Cardiac muscle cell (in vitro differentiated cells and primary cell): ENCODE measurements around the gene ITGB8. TPM values are rescaled to one million over a fixed set of nuclear protein-coding genes. Genes with fewer than 3 reads are reported as not detected.

Experiments
- DNase-seq, 2 donors: peaks; one replicate each; pipeline versions ENCODE4 v3.0.0 to v3.0.0-alpha.2; 2010 to 2017; ENCODE audit warnings: low read depth in 1 of 2, low spot score in 1 of 2
- H3K27ac ChIP-seq: fragments of 200-600 bp; sonication (generic); 2 replicates; pipeline ENCODE4 v1.5.1; 2016
- H3K27me3 ChIP-seq: fragments of 200-600 bp; sonication (generic); 2 replicates; pipeline ENCODE4 v1.6.0; 2016; ENCODE audit warnings: control low read depth
- H3K36me3 ChIP-seq: fragments of 200-600 bp; sonication (generic); 2 replicates; pipeline ENCODE4 v1.5.1; 2016; ENCODE audit warnings: control low read depth
- H3K4me1 ChIP-seq: fragments of 200-600 bp; sonication (generic); 2 replicates; pipeline ENCODE4 v1.8.1; 2017; ENCODE audit warnings: low read depth, mild to moderate bottlenecking, mixed run types
- H3K4me3 ChIP-seq: fragments of 200-600 bp; sonication (generic); 2 replicates; pipeline ENCODE4 v1.5.1; 2016; ENCODE audit warnings: mild to moderate bottlenecking
- H3K9me3 ChIP-seq: fragments of 200-600 bp; sonication (generic); 2 replicates; pipeline ENCODE4 v1.5.1; 2017; ENCODE audit warnings: low read depth, mild to moderate bottlenecking, control low read depth
- polyA plus RNA-seq: library from polyadenylated mRNA; unstranded; fragments of >200 nt; fragmentation: Nextera tagmentation; extraction: Ambion mirVana; gene quantifications from 2 replicates; pipeline ENCODE4 v1.2.1, GENCODE V29; 2016
- total RNA-seq: library from RNA; depleted of rRNA; stranded (reverse); fragments of >200 nt; gene quantifications from 2 replicates; pipeline ENCODE4 v1.2.3, GENCODE V29; 2016
- TF ChIP-seq, protein P1 (sequence below): IDR thresholded peaks from 2 replicates; pipeline ENCODE4 v1.5.1; 2012; ENCODE audit warnings: low read depth, mild to moderate bottlenecking, low read length

Gene ITGB8
- total and polyA plus RNA-seq, 2 experiments from 2014 or later: 0.34 to 2.0 TPM

GRCh38 chr7:20394284-20394683, 63.6 kb downstream of the ITGB8 start:
- DNase-seq: no peak
- H3K4me1 ChIP-seq: no peaks in the 10 kb centered on the region
- TF ChIP-seq, protein P1, sequence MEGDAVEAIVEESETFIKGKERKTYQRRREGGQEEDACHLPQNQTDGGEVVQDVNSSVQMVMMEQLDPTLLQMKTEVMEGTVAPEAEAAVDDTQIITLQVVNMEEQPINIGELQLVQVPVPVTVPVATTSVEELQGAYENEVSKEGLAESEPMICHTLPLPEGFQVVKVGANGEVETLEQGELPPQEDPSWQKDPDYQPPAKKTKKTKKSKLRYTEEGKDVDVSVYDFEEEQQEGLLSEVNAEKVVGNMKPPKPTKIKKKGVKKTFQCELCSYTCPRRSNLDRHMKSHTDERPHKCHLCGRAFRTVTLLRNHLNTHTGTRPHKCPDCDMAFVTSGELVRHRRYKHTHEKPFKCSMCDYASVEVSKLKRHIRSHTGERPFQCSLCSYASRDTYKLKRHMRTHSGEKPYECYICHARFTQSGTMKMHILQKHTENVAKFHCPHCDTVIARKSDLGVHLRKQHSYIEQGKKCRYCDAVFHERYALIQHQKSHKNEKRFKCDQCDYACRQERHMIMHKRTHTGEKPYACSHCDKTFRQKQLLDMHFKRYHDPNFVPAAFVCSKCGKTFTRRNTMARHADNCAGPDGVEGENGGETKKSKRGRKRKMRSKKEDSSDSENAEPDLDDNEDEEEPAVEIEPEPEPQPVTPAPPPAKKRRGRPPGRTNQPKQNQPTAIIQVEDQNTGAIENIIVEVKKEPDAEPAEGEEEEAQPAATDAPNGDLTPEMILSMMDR: no peak

GRCh38 chr7:20395104-20395503, 64.4 kb downstream of the ITGB8 start:
- Histone ChIP-seq H3K27me3 (no peaks in the 10 kb centered on the region), H3K36me3 (no peaks in the 10 kb centered on the region), H3K27ac (no peak overlapping the region), H3K4me3 (no peak overlapping the region), H3K9me3 (no peaks in the 10 kb centered on the region), H3K4me1 (no peaks in the 10 kb centered on the region)
- peak in 1 of 2 donors; percentile 44 for DNase-seq
- TF ChIP-seq, protein P1: no peak

More at GRCh38 chr7:20394284-20394683, 63.6 kb downstream of the ITGB8 start:
- Histone ChIP-seq H3K27me3 (no peaks in the 10 kb centered on the region), H3K9me3 (no peaks in the 10 kb centered on the region), H3K27ac (no peak overlapping the region), H3K4me3 (no peak overlapping the region), H3K36me3 (no peaks in the 10 kb centered on the region)

DNA sequence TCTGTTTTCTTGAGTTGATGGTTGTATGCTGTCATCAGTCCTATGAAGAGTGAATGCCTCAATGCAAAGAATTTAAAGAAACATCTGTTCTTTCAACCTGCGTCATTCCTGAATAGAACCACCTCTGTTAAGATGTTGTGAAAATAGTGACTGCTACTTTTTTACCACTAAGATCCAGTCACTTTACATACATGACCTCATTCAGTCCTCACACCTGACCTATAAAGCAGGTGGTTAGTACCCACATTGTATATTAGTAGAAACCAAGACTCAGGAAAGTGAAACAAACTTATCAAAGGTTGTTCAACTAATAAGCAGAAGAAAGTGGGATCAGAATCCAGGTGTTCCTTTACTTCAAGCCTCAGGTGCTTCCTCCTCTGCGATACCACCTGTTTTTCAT, 64.8 kb downstream of the ITGB8 start:
- no peaks in the 10 kb centered on the region for H3K4me1 ChIP-seq
- H3K27ac ChIP-seq: no peak overlapping the region
- no peaks in the 10 kb centered on the region for H3K27me3 ChIP-seq
- H3K4me3 ChIP-seq: no peak overlapping the region
- no peaks in the 10 kb centered on the region for H3K9me3 ChIP-seq
- no peak for DNase-seq
- TF ChIP-seq, protein P1: no peak
- H3K36me3 ChIP-seq: no peaks in the 10 kb centered on the region

DNA sequence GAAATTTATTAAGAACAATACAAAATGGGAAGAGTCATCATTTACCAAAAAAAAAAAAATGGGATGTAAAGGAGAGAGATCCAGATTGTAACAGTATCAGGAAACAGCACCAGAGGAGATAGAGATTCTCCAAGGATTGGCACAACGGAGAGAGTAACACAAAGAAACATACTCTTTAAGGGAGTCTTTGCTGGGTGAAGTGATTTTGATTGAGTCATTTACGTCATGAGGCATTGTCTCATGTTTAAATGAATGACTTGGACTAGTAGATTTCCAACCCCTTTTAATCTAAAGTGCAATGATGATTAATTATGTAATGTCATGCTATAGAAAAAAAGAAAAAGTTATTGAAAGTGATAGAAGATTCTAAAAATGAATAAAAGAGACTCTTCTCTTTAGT, 68.8 kb downstream of the ITGB8 start:
- Histone ChIP-seq H3K27ac (no peak overlapping the region), H3K4me3 (no peak overlapping the region), H3K36me3 (no peaks in the 10 kb centered on the region), H3K4me1 (no peaks in the 10 kb centered on the region), H3K9me3 (no peaks in the 10 kb centered on the region), H3K27me3 (no peaks in the 10 kb centered on the region)
- DNase-seq: no peak
- TF ChIP-seq, protein P1: no peak

DNA sequence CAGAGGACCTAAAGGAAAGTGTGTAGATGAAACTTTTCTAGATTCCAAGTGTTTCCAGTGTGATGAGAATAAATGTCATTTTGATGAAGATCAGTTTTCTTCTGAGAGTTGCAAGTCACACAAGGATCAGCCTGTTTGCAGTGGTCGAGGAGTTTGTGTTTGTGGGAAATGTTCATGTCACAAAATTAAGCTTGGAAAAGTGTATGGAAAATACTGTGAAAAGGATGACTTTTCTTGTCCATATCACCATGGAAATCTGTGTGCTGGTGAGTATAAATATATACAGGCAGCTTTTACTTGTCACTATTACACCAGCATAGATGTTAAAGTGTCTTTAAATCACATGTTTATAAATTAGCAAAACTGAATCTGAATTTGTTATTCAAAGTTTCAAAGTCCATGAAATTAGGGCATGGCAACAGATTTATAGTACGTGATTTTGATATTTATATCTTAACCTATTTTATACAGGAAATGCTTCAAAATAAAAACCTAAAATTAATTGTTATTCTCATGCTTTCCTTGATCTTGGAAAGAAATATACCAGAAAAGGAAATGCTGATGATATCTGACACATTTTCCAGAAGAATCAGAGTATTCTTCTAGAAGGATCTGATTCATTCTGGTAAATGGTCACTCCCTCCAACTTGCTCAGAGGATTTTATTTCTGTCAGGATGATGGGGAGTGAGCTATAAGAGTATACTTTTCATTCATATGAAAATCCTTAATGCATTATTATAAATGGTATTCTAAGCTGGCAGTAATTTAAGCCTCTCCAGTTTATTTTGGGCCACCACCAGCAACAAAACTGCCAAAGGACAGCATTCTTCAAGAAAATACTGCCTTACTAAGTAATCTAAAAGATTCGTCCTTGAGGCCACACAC, 71.4 kb downstream of the ITGB8 start:
- Histone ChIP-seq H3K27me3 (no peaks in the 10 kb centered on the region), H3K9me3 (no peaks in the 10 kb centered on the region), H3K4me3 (no peak overlapping the region), H3K27ac (no peak overlapping the region), H3K4me1 (peaks cover 3% of the 10 kb centered on the region), H3K36me3 (no peaks in the 10 kb centered on the region)
- TF ChIP-seq, protein P1: no peak
- no peak for DNase-seq
